Keratinocyte (primary cell): ENCODE measurements around the gene MAGI1. TPM values are rescaled to one million over a fixed set of nuclear protein-coding genes. Genes with fewer than 3 reads are reported as not detected.

ENCODE experiments used
- DNase-seq: peaks from one replicate; pipeline ENCODE4 v3.0.0-alpha.2; 2011; ENCODE audit warnings: low read depth, missing footprints, low spot score
- FAIRE-seq: peaks from 2 replicates; lab custom pipeline; 2011; peaks lifted over from hg19 to GRCh38; lab: Jason Lieb, UNC
- H2AFZ ChIP-seq: 2 replicates; pipeline ENCODE4 v1.6.0; 2012; ENCODE audit warnings: low read length, control low read depth, inconsistent platforms; ENCODE audit not compliant: control insufficient read depth
- H3K27ac ChIP-seq: 2 replicates; pipeline ENCODE4 v1.5.1; 2011; ENCODE audit warnings: low read length; ENCODE audit not compliant: control insufficient read depth, insufficient read depth
- H3K27me3 ChIP-seq: 3 replicates; pipeline ENCODE4 v1.6.0; 2011; ENCODE audit warnings: low read length; ENCODE audit not compliant: control insufficient read depth, insufficient read depth; ENCODE audit errors: extremely low read depth
- H3K36me3 ChIP-seq, 2 experiments: 2 replicates in 1 of 2; 3 replicates in 1 of 2; pipeline ENCODE4 v1.5.1; 2011; ENCODE audit warnings: low read length in 2 of 2, mild to moderate bottlenecking in 1 of 2; ENCODE audit not compliant: control insufficient read depth in 2 of 2, insufficient read depth in 2 of 2; ENCODE audit errors: extremely low read depth in 1 of 2
- H3K4me1 ChIP-seq: 3 replicates; pipeline ENCODE4 v1.5.1; 2011; ENCODE audit warnings: low read length; ENCODE audit not compliant: control insufficient read depth, insufficient read depth; ENCODE audit errors: extremely low read depth
- H3K4me2 ChIP-seq: 3 replicates; pipeline ENCODE4 v1.6.0; 2011; ENCODE audit warnings: low read depth, low read length; ENCODE audit not compliant: control insufficient read depth, insufficient read depth; ENCODE audit errors: extremely low read depth
- H3K4me3 ChIP-seq, 3 experiments: fragments of 200-600 bp in 1 of 3; sonication (generic) in 1 of 3; 2 replicates in 2 of 3; 3 replicates in 1 of 3; pipeline ENCODE4 v1.5.1; 2011 to 2016; ENCODE audit warnings: low read length in 3 of 3, mild to moderate bottlenecking in 3 of 3, control low read depth in 2 of 3, inconsistent platforms in 1 of 3, low read depth in 1 of 3, mixed read lengths in 1 of 3, mixed run types in 1 of 3, moderate library complexity in 1 of 3; ENCODE audit not compliant: control insufficient read depth in 2 of 3, insufficient read depth in 2 of 3; ENCODE audit errors: extremely low read depth in 1 of 3
- H3K79me2 ChIP-seq: 2 replicates; pipeline ENCODE4 v1.6.0; 2012; ENCODE audit warnings: low read length; ENCODE audit not compliant: control insufficient read depth, insufficient read depth
- H3K9ac ChIP-seq: 3 replicates; pipeline ENCODE4 v1.6.0; 2011; ENCODE audit warnings: low read length; ENCODE audit not compliant: control insufficient read depth, insufficient read depth; ENCODE audit errors: extremely low read depth
- H3K9me1 ChIP-seq: 3 replicates; pipeline ENCODE4 v1.6.0; 2011; ENCODE audit warnings: low read length; ENCODE audit not compliant: control insufficient read depth, insufficient read depth; ENCODE audit errors: extremely low read depth
- H3K9me3 ChIP-seq: 2 replicates; pipeline ENCODE4 v1.5.1; 2012; ENCODE audit warnings: low read depth, low read length; ENCODE audit not compliant: control insufficient read depth
- H4K20me1 ChIP-seq: 3 replicates; pipeline ENCODE4 v1.6.0; 2011; ENCODE audit warnings: low read length; ENCODE audit not compliant: control insufficient read depth, insufficient read depth; ENCODE audit errors: extremely low read depth
- EZH2 ChIP-seq: IDR thresholded peaks from one replicate; pipeline ENCODE4 v1.6.1; 2012; ENCODE audit warnings: inconsistent platforms, mild to moderate bottlenecking, low read length, moderate library complexity
- dilution Hi-C: fragments of 300-500 bp; cut with MboI; formaldehyde crosslinking; loops from one replicate; pipeline ENCODE4 v1.7.0; 2020; ENCODE audit warnings: low sequenced_read_pairs; ENCODE audit not compliant: extremely low pct_ligation_motif_present
- polyA plus RNA-seq, 5 experiments: library from polyadenylated mRNA; depleted of rRNA in 3 of 5; stranded (reverse) in 3 of 5; stranded (forward) in 1 of 5; unstranded in 1 of 5; fragments of >200 nt; gene quantifications; 1 replicate in 1 of 5; 2 replicates in 3 of 5; 3 replicates in 1 of 5; pipeline versions ENCODE4 v1.2.1 to v1.2.3, GENCODE V29; 2011 to 2012; ENCODE audit warnings: missing spikeins in 2 of 5, low read depth in 1 of 5, low replicate concordance in 1 of 5
- TF ChIP-seq, protein P1 (sequence below), 3 experiments: IDR thresholded peaks in 1 of 3; conservative IDR thresholded peaks in 1 of 3; optimal IDR thresholded peaks in 1 of 3; 2 replicates in 2 of 3; 3 replicates in 1 of 3; pipeline versions ENCODE3 to v1.5.1; 2011; ENCODE audit warnings: low read length in 3 of 3, mild to moderate bottlenecking in 3 of 3, moderate library complexity in 2 of 3, control low read depth in 1 of 3, inconsistent platforms in 1 of 3; ENCODE audit not compliant: insufficient read depth in 2 of 3; ENCODE audit errors: extremely low read depth in 1 of 3

The MAGI1 gene
- polyA plus RNA-seq, 1 donor (not counting 4 experiments of a cell fraction or from before 2014, with no cell fraction given), result 10.9 TPM

- H3K4me1 ChIP-seq, result peaks cover 16% of the 10 kb centered on the region
- H3K9me1 ChIP-seq, result peaks cover 2% of the 10 kb centered on the region
- peak overlapping the region in 2 of 3 experiments; percentile 19 to 58 for H3K4me3 ChIP-seq
- peak overlapping the region; percentile 48 for H3K27ac ChIP-seq
- peaks cover 10% of the 10 kb centered on the region for H3K79me2 ChIP-seq
- H2AFZ ChIP-seq, result no peak overlapping the region
- no peak for DNase-seq
- peak overlapping the region; percentile 22 for H3K9ac ChIP-seq
- dilution Hi-C loops, result no loop called here
- peak; percentile 36 for FAIRE-seq
- H3K27me3 ChIP-seq, result no peaks in the 10 kb centered on the region
- no peaks in the 10 kb centered on the region for H3K36me3 ChIP-seq
- H3K4me2 ChIP-seq, result peak overlapping the region; percentile 84
- H4K20me1 ChIP-seq, result no peaks in the 10 kb centered on the region
- H3K9me3 ChIP-seq, result no peaks in the 10 kb centered on the region
- TF ChIP-seq, protein P1, sequence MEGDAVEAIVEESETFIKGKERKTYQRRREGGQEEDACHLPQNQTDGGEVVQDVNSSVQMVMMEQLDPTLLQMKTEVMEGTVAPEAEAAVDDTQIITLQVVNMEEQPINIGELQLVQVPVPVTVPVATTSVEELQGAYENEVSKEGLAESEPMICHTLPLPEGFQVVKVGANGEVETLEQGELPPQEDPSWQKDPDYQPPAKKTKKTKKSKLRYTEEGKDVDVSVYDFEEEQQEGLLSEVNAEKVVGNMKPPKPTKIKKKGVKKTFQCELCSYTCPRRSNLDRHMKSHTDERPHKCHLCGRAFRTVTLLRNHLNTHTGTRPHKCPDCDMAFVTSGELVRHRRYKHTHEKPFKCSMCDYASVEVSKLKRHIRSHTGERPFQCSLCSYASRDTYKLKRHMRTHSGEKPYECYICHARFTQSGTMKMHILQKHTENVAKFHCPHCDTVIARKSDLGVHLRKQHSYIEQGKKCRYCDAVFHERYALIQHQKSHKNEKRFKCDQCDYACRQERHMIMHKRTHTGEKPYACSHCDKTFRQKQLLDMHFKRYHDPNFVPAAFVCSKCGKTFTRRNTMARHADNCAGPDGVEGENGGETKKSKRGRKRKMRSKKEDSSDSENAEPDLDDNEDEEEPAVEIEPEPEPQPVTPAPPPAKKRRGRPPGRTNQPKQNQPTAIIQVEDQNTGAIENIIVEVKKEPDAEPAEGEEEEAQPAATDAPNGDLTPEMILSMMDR (optimal IDR thresholded peaks at IDR 0.05 in 1 of 3, IDR thresholded peaks at IDR 0.05 in 1 of 3, conservative IDR thresholded peaks at IDR 0.05 in 1 of 3; ENCODE audit: extremely low read depth in 1 of 3, insufficient read depth in 2 of 3, low read length in 3 of 3), result no peak
- no peak for TF ChIP-seq EZH2
Measured at GRCh38 chr3:66010348-66010738, 28.4 kb downstream of the MAGI1 start.

DNA sequence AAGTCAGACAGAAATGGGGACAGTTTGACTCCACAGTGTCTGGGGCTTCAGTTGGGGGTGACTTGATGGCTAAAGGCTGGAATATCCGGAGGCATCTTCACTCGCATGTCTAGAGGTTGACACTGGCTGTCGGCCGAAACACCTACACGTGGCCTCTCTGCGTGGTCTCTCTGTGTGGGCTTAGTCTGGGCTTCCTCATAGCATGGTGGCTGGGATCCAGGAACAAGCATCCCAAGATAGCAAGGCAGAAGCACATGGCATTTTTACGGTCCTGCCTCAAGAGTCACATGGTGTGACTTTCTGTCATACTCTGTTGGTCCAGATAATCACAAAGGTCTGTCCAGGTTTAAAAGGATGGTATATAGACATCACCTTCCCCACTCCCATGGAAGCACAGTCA, 34.5 kb downstream of the MAGI1 start:
- no peaks in the 10 kb centered on the region for H3K4me1 ChIP-seq
- no peaks in the 10 kb centered on the region for H4K20me1 ChIP-seq
- DNase-seq, result no peak
- H3K4me2 ChIP-seq, result no peak overlapping the region
- no peak overlapping the region for H3K4me3 ChIP-seq
- H3K27ac ChIP-seq, result no peak overlapping the region
- no peak for FAIRE-seq
- no peaks in the 10 kb centered on the region for H3K9me1 ChIP-seq
- no peak for TF ChIP-seq EZH2
- TF ChIP-seq, protein P1 (optimal IDR thresholded peaks at IDR 0.05 in 1 of 3, IDR thresholded peaks at IDR 0.05 in 1 of 3, conservative IDR thresholded peaks at IDR 0.05 in 1 of 3; ENCODE audit: extremely low read depth in 1 of 3, insufficient read depth in 2 of 3, low read length in 3 of 3), result no peak
- no peaks in the 10 kb centered on the region for H3K9me3 ChIP-seq
- H2AFZ ChIP-seq, result no peak overlapping the region
- dilution Hi-C loops, result no loop called here
- H3K27me3 ChIP-seq, result no peaks in the 10 kb centered on the region
- peaks cover 9% of the 10 kb centered on the region for H3K79me2 ChIP-seq
- no peak overlapping the region for H3K9ac ChIP-seq
- no peaks in the 10 kb centered on the region for H3K36me3 ChIP-seq
